Astrocyte (in vitro differentiated cells and primary cell): ENCODE data around the gene CADM1.

Source experiments
- CTCF ChIP-seq: IDR thresholded peaks from 2 replicates; pipeline ENCODE4 v1.5.1; 2011; ENCODE audit warnings: low read depth, mild to moderate bottlenecking, inconsistent platforms, low read length, moderate library complexity; ENCODE audit not compliant: insufficient read depth
- EZH2 ChIP-seq: IDR thresholded peaks from 2 replicates; pipeline ENCODE4 v1.6.1; 2012; ENCODE audit warnings: mild to moderate bottlenecking, low read length, inconsistent platforms; ENCODE audit not compliant: insufficient read depth

DNA sequence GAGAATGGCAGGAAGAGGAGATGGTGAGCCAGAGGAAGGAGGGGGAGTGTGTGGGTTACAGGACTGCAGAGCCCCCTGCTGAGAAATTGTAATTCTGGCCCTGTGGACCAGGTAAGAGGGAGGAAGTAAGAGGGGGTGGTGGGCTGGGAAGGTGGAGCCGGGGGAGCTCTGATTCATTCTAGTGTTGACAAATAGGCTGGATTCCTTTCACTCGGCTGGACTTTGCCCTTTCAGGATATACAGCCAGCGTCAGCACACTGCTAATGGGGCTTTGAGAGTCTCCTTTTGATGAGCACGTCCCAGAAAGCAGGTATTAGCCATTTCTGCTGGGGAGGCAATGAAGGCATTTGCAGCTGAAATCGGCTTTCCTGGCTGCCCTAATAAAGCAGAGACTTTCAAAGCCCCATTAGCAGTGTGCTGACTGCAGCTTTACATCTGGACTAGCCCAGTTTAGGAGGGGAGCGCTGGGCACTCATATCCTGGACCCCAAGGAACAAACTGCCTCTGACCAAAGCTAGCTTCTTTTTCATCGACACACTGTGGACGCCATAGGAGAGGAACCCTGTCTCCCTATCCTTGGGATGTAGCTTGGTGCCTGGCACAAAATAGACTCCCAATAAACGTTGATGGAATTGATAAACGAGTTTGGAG lies 44.8 kb upstream of the CADM1 start:
- TF ChIP-seq CTCF: no peak
- no peak for TF ChIP-seq EZH2
